Inflammatory macrophage (primary cell): ENCODE results near the gene CEP89.
A peak's percentile ranks its signal among the peaks of the same experiment; 100 is the strongest.
"Not testable (repeated sequence)": the region's sequence is repeated elsewhere in the genome, so short reads cannot be mapped to it uniquely, and the experiment has no call there.

Source experiments
- DNase-seq, 2 donors: peaks; one replicate each; pipeline ENCODE4 v3.0.0-alpha.2; 2020 to 2022

CEP89 gene

GRCh38 chr19:32945260-32945659 lies 26.5 kb downstream of the CEP89 start:
- no peak for DNase-seq

- DNase-seq: not testable (repeated sequence)
Observed at GRCh38 chr19:32941273-32941672, 30.5 kb downstream of the CEP89 start.

- no peak for DNase-seq
Observed at GRCh38 chr19:32936065-32936464, 35.7 kb downstream of the CEP89 start.

GRCh38 chr19:32935629-32936028 lies 36.1 kb downstream of the CEP89 start:
- no peak for DNase-seq

GRCh38 chr19:32933571-32933970 lies 38.2 kb downstream of the CEP89 start:
- no peak for DNase-seq

GRCh38 chr19:32930567-32930966 lies 41.2 kb downstream of the CEP89 start:
- DNase-seq: no peak

GRCh38 chr19:32928806-32929205 lies 43.0 kb downstream of the CEP89 start:
- no peak for DNase-seq

- no peak for DNase-seq
Observed at GRCh38 chr19:32924200-32924599, 47.6 kb downstream of the CEP89 start.

- DNase-seq: no peak
Observed at GRCh38 chr19:32921624-32922023, 50.1 kb downstream of the CEP89 start.

- DNase-seq: no peak
Observed at GRCh38 chr19:32919365-32919764, 52.4 kb downstream of the CEP89 start.

- no peak for DNase-seq
Observed at GRCh38 chr19:32917616-32917996, 54.2 kb downstream of the CEP89 start.

GRCh38 chr19:32916969-32917615 lies 54.7 kb downstream of the CEP89 start:
- DNase-seq: peak in 1 of 2 donors; percentile 0

GRCh38 chr19:32914879-32915660 lies 56.7 kb downstream of the CEP89 start:
- no peak for DNase-seq

- no peak for DNase-seq
Observed at GRCh38 chr19:32911467-32911866, 60.3 kb downstream of the CEP89 start.

GRCh38 chr19:32910874-32911273 lies 60.9 kb downstream of the CEP89 start:
- no peak for DNase-seq

- DNase-seq: no peak
Observed at GRCh38 chr19:32910094-32910493, 61.7 kb downstream of the CEP89 start.

GRCh38 chr19:32909257-32909656 lies 62.5 kb downstream of the CEP89 start:
- peak; percentile 3 to 9 for DNase-seq

- no peak for DNase-seq
Observed at GRCh38 chr19:32908641-32909190, 63.0 kb downstream of the CEP89 start.

- no peak for DNase-seq
Observed at GRCh38 chr19:32902448-32902847, 69.3 kb downstream of the CEP89 start.

GRCh38 chr19:32901504-32902161 lies 70.1 kb downstream of the CEP89 start:
- DNase-seq: no peak

- no peak for DNase-seq
Observed at GRCh38 chr19:32896516-32897214, 75.1 kb downstream of the CEP89 start.

GRCh38 chr19:32895384-32895783 lies 76.4 kb downstream of the CEP89 start:
- no peak for DNase-seq

GRCh38 chr19:32891609-32892008 lies 80.1 kb downstream of the CEP89 start:
- DNase-seq: no peak
